Transverse colon (tissue), 3 donors: ENCODE results near the gene ABCD4.

Experiments used
- EP300 ChIP-seq: sonication (generic); formaldehyde crosslinking; IDR thresholded peaks from one replicate; pipeline ENCODE4 v1.6.1; 2017; ENCODE audit warnings: antibody characterized with exemption, low read depth
- POLR2A ChIP-seq: fragments of 450-650 bp; IDR thresholded peaks from one replicate; pipeline ENCODE4 v1.6.1; 2016; ENCODE audit warnings: antibody characterized with exemption, mild to moderate bottlenecking, moderate library complexity
- POLR2AphosphoS5 ChIP-seq, 3 donors: sonication (generic); formaldehyde crosslinking; IDR thresholded peaks; one replicate each; pipeline ENCODE4 v1.6.1; 2016; ENCODE audit warnings: antibody characterized with exemption in 3 of 3

DNA sequence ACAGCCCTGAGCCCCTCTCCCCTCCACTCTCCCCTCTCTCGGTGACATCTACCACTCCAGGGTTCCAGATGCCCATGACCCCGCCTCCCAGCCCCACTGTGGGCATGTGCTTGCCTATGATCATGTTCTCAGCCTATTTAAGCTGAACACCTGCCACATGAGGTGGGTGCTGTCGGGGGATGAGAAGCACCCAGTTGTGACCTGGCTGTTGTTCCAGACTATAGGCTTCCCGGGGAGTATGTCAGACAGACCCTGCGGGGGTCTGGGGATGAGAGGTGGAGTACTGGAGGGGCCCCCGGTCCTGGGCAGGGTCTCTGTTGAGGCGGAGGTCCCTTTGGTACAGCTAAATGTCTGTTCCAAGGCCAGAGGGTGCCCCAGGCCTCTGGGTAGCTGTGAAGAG is 57.4 kb downstream of the ABCD4 start:
- no peak for TF ChIP-seq POLR2AphosphoS5 (IDR thresholded peaks at IDR 0.05)
- TF ChIP-seq EP300, result no peak
- TF ChIP-seq POLR2A, result no peak
